LoVo (cell line): ENCODE measurements around the gene C22orf23.

ENCODE experiments used
- DNase-seq: peaks from one replicate; pipeline ENCODE4 v3.0.0-alpha.2; 2016; ENCODE audit warnings: low spot score

Gene C22orf23

GRCh38 chr22:37925330-37925729, 28.1 kb downstream of the C22orf23 start:
- no peak for DNase-seq

GRCh38 chr22:37924386-37925065, 28.9 kb downstream of the C22orf23 start:
- DNase-seq: no peak

- DNase-seq: no peak
These were observed 29.5 kb downstream of the C22orf23 start for GRCh38 chr22:37923927-37924326.

GRCh38 chr22:37922191-37922590, 31.2 kb downstream of the C22orf23 start:
- no peak for DNase-seq

- no peak for DNase-seq
These were observed 33.3 kb downstream of the C22orf23 start for GRCh38 chr22:37920126-37920525.

- no peak for DNase-seq
These were observed 34.7 kb downstream of the C22orf23 start for GRCh38 chr22:37918580-37919270.

- no peak for DNase-seq
These were observed 35.4 kb downstream of the C22orf23 start for GRCh38 chr22:37917874-37918548.

GRCh38 chr22:37916311-37916710, 37.1 kb downstream of the C22orf23 start:
- DNase-seq: no peak

GRCh38 chr22:37913233-37913721, 40.1 kb downstream of the C22orf23 start:
- DNase-seq: no peak

GRCh38 chr22:37912171-37912570, 41.2 kb downstream of the C22orf23 start:
- DNase-seq: no peak

- DNase-seq: no peak
These were observed 41.7 kb downstream of the C22orf23 start for GRCh38 chr22:37911697-37912096.

- DNase-seq: no peak
These were observed 42.3 kb downstream of the C22orf23 start for GRCh38 chr22:37910890-37911672.

GRCh38 chr22:37909766-37910165, 43.6 kb downstream of the C22orf23 start:
- DNase-seq: no peak

GRCh38 chr22:37907036-37907954, 46.1 kb downstream of the C22orf23 start:
- DNase-seq: no peak

- no peak for DNase-seq
These were observed 46.9 kb downstream of the C22orf23 start for GRCh38 chr22:37906364-37907008.

GRCh38 chr22:37905534-37906363, 47.7 kb downstream of the C22orf23 start, which contains the start of gene MICALL1:
Gene MICALL1 (plus strand): TSS chr22:37906297. CDS start chr22:37906423, 126 bp downstream.
- peak; percentile 87 for DNase-seq

GRCh38 chr22:37904572-37905533, 48.5 kb downstream of the C22orf23 start:
- peak; percentile 84 for DNase-seq
